Measurements from ENCODE around the gene SLCO1C1.
A peak's percentile ranks its signal among the peaks of the same experiment; 100 is the strongest.
"Not testable (repeated sequence)": the region's sequence is repeated elsewhere in the genome, so short reads cannot be mapped to it uniquely, and the experiment has no call there.

SLCO1C1 gene, protein sequence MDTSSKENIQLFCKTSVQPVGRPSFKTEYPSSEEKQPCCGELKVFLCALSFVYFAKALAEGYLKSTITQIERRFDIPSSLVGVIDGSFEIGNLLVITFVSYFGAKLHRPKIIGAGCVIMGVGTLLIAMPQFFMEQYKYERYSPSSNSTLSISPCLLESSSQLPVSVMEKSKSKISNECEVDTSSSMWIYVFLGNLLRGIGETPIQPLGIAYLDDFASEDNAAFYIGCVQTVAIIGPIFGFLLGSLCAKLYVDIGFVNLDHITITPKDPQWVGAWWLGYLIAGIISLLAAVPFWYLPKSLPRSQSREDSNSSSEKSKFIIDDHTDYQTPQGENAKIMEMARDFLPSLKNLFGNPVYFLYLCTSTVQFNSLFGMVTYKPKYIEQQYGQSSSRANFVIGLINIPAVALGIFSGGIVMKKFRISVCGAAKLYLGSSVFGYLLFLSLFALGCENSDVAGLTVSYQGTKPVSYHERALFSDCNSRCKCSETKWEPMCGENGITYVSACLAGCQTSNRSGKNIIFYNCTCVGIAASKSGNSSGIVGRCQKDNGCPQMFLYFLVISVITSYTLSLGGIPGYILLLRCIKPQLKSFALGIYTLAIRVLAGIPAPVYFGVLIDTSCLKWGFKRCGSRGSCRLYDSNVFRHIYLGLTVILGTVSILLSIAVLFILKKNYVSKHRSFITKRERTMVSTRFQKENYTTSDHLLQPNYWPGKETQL

GRCh38 chr12:20695232-20695631, at the start of gene SLCO1C1:
SLCO1C1 (plus strand) TSS chr12:20695332; CDS start chr12:20699577, 4,245 bp downstream.
- no peak for DNase-seq

GRCh38 chr12:20646239-20646827, 48.8 kb upstream of the SLCO1C1 start:
- peak; percentile 5 for DNase-seq

GRCh38 chr12:20653871-20654270, 41.3 kb upstream of the SLCO1C1 start:
- DNase-seq, result no peak

- no peak for DNase-seq
Measured at GRCh38 chr12:20656600-20656999, 38.5 kb upstream of the SLCO1C1 start.

DNA sequence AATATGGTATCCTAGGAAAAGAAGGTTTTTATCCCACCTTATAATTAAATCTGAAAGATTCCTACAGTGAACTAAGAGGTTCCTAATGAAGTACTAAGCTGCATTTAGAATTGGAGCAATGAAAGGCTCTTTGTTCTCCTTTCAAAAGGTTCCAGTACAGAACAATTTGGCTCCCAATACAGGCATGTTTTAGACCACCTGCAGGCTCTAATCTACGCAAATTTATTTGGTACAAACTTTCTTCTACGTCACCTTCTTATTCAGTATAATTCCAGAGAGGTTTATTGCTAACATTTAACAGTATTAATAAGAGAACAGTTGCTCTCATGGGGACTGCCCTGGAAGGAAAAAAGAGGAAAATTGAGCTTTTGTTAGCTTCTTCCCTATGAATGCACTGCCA, 37.6 kb upstream of the SLCO1C1 start:
- no peak for DNase-seq

DNA sequence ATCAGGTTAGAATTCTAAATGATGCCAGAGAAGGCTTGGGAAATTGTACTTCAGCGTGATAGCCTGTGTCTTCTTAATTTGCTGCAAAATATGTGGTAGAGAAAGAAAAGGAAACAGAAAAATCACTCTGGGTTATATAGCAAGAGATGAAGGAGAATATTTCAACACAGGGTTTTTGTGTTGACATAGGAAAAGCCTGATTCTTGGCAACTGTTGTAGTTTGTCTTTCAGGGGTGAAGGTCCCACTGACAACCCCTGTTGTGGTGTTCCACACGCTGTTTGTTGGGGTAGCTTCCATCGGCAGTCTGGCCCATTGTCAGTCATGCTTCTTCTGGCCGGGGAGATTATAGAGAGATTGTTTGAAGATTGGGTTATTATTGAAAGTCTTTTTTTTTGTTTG, 13.8 kb upstream of the SLCO1C1 start:
- no peak for DNase-seq

- no peak for DNase-seq
Measured at GRCh38 chr12:20696181-20696905, 1.2 kb downstream of the SLCO1C1 start.

GRCh38 chr12:20701106-20701505, 6.0 kb downstream of the SLCO1C1 start:
- peak; percentile 44 for DNase-seq

DNA sequence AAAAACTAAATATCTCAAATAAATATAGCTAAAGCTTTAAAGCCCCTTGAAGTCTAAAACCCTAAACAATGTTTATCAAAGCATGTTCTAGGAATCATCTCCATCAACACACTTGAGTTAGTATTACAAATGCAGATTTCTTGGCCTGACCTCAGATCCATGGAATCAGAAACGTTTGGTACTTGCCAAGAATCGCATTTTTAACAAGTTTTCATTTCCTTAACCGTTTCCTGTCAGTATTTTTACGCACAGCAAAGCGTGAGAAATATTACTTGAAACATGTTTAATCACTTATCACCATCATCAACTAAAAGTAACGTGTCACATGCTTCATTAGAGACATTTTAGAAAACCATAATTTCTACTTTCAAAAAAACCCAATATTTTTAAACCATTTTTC, 9.7 kb downstream of the SLCO1C1 start:
- no peak for DNase-seq

DNA sequence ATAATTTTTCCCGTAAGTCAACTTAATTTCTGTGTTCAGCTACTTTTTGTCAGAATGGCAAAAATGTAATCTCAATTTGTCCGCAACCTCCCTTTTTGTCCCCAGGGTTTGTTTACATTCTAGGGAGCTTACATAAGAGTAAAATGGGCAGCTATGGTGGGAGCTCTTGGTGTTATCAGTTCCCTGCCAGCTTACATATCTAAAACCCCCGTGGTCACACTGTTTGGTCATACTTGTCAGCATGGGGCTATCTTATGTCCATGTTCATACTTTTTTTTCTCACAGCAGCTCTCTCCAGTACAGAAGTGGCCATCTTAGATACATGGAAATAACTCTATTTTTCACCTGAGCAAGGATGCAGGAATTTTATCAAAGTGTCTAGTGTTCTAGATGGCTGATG, 16.7 kb downstream of the SLCO1C1 start:
- DNase-seq, result no peak

DNA sequence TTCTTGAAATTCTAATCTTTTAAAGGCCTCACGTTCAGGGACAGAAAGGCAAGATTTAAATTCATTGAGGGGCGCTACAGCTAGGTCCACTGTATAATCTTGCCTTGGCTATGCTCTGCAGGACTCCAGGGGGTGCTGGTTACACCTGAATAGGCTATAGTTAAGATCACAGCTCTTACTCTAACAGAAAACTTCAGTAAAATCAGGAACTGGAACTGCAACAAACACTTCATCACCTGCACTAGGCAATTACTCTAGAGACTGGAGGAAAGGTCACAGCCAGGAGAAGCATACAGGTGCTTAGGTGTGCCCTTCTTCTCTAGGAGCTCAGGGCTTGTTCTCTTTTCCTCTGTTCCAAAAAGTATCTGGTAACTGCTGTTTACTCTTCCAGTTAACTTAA, 20.9 kb downstream of the SLCO1C1 start:
- peak; percentile 16 for DNase-seq

DNA sequence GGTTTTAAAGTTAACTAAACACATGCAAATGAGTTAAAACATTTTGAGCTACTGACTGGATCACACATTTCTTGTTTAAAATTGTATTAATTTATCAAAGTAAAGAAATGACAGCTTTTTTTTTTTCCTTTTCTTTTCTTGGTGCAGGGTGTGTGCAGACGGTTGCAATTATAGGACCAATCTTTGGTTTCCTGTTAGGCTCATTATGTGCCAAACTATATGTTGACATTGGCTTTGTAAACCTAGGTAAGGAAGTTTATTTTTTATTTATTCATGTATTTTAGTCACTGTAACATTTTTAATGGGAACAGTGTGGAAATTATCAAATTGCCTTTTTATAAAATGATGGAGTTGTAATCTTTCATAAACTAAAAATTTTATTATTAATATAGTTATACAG, 21.9 kb downstream of the SLCO1C1 start:
- no peak for DNase-seq

DNA sequence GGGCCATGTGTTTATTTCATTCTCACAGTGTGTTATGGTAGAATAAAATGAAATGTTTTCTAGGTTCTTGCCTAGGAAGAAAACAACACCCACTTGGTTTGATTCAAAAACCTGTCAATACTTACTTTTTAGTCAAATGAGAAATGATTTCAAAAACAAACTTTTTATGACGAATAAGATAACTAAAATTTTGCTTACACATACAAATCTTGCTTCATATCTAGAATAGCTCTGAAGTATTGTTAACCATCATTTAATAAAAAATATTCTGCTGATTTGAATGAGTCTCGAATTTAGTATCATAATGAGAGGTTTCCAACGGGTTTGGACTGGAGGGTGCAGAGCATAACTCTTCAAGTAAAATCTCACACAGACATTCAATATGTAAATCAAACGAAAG, 23.2 kb downstream of the SLCO1C1 start:
- no peak for DNase-seq

- DNase-seq, result no peak
Measured at GRCh38 chr12:20722142-20722541, 27.0 kb downstream of the SLCO1C1 start.

- DNase-seq, result no peak
Measured at GRCh38 chr12:20731274-20731673, 36.1 kb downstream of the SLCO1C1 start.

GRCh38 chr12:20740972-20741371, 45.8 kb downstream of the SLCO1C1 start:
- DNase-seq, result no peak

- no peak for DNase-seq
Measured at GRCh38 chr12:20748198-20748597, 53.1 kb downstream of the SLCO1C1 start.

DNA sequence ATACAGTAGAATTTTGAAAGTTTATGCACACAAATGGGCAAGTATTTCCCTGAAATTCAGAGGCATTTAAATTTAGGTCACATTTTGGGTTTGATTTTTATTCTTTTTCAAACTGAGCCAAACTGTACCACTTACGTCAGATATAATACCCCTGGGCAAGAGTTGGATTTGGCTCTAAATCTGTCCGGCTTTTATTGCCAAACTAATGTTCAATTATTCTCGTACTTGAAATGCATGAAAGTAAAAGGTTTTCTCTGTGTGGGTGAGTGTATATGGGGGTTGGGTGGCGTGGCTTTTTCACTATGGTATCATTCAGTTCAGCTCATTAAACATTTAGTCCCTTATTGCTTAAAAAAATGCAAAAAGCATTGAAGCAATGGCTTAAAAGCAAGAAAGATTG, 55.9 kb downstream of the SLCO1C1 start:
- DNase-seq, result no peak

GRCh38 chr12:20777420-20777819, 82.3 kb downstream of the SLCO1C1 start:
- no peak for DNase-seq

DNA sequence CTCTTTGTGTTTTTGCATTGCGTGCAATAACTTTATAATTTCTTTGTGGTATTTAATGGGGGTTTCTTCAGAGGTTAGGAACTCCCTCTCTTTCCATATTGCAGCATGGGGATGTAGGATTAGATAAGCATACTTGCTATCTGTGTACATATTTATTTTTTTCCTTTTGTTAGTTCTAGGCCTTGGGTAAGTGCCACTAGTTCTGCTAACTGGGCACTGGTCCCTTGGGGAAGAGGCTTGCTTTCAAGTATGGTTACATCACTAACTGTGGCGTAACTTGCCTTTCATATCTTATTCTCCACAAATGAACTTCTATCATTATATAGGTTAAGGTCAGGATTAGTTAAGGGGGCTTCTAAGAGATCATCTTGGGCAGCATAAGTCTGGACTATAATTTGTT, 83.8 kb downstream of the SLCO1C1 start:
- DNase-seq, result no peak

DNA sequence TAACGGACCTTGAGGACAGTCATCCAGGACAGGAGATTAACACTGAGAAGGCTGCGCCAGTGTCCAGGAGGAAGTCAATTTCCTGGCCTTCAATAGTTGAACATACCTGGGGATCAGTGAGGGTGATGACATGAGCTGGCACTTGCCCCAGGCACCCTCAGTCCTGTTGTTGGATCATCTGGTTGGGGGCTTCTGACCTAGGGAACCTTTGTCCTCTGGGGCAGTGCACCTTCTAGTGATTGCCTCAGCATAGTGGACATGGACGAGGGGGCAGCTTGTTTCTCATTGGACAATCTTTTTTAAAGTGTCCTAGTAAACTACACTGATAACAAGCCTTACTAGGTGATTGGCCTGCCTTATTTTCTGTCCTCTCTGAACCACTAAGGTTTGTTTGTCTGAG, 84.8 kb downstream of the SLCO1C1 start:
- DNase-seq, result not testable (repeated sequence)

DNA sequence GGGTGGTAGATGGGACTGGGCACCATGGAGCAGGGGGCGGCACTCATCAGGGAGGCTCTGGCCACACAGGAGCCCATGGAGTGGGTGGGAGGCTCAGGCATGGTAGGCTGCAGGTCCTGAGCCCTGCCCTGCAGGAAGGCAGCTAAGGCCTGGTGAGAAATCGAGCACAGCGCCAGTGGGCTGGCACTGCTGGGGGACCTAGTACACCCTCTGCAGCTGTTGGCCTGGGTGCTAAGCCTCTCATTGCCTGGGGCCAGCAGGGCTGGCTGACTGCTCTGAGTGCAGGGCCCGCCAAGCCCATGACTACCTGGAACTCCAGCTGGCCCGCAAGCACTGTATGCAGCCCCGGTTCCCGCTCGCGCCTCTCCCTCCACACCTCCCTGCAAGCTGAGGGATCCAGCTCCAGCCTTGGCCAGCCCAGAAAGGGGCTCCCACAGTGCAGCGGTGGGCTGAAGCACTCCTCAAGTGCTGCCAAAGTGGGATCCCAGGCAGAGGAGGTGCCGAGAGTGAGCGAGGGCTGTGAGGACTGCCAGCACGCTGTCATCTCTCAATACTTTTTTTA, 88.7 kb downstream of the SLCO1C1 start:
- DNase-seq, result not testable (repeated sequence)

DNA sequence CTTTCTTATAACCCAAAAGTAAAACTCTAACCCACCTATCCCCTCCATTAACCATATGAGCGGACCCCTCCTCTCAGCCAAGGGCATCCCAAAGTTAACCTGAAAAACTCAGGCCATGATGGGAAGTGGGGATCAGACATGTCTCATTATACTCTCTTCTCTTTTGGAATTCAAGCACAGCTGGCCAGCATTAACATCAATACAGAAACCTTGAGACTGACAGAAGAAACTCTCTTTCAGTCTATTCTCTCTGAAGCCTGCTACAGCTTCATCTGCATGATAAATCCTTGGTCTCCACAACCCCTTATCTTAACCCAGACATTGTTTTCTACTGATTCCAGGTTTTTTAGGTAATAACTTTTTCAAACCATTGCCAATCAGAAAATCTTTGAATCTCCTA, 97.8 kb downstream of the SLCO1C1 start:
- no peak for DNase-seq

All from NCI-H774 (cell line).